B cell (primary cell): ENCODE results near the gene ZEB2. TPM values are rescaled to one million over a fixed set of nuclear protein-coding genes. Genes with fewer than 3 reads are reported as not detected.
A peak's percentile ranks its signal among the peaks of the same experiment; 100 is the strongest.

Source experiments
- ATAC-seq: fragments of 200-7000 bp; cut with Tn5 transposase; one replicate; pipeline ENCODE4 v1.10.0; 2021; ENCODE audit warnings: low read depth, mild to moderate bottlenecking, moderate number of reproducible peaks, moderate library complexity
- CTCF ChIA-PET: fragments of 350-600 bp; sonication (Branson Sonifier 250); formaldehyde crosslinking; loops from one replicate; lab custom pipeline; 2021; ENCODE audit warnings: antibody characterized with exemption, inconsistent platforms; lab: Charles Lee
- POLR2A ChIA-PET: fragments of 350-600 bp; sonication (Branson Sonifier 250); formaldehyde crosslinking; loops from one replicate; lab custom pipeline; 2021; ENCODE audit warnings: antibody characterized with exemption; lab: Charles Lee
- DNase-seq: peaks from one replicate; pipeline ENCODE4 v3.0.0; 2013
- H2AFZ ChIP-seq: 2 replicates; pipeline ENCODE4 v1.6.1; 2012; ENCODE audit warnings: mild to moderate bottlenecking, low read depth, low read length; ENCODE audit not compliant: insufficient read depth, poor library complexity, severe bottlenecking
- H3K27ac ChIP-seq, 2 donors: 1 replicate in 1 of 2; 2 replicates in 1 of 2; pipeline ENCODE4 v1.5.1; 2012 to 2013; ENCODE audit warnings: low read length in 2 of 2, mild to moderate bottlenecking in 2 of 2, moderate library complexity in 1 of 2
- H3K27me3 ChIP-seq, 4 experiments: fragments of 200-600 bp in 1 of 4; sonication (generic) in 1 of 4; replicated peaks in 1 of 4; 1 replicate in 2 of 4; 2 replicates in 2 of 4; pipeline versions ENCODE4 v1.6.1 to v1.7.0; 2013 to 2016; ENCODE audit warnings: low read length in 3 of 4, mild to moderate bottlenecking in 2 of 4, mixed read lengths in 1 of 4, moderate library complexity in 1 of 4; ENCODE audit not compliant: insufficient read depth in 4 of 4, control insufficient read depth in 3 of 4; ENCODE audit errors: control extremely low read depth in 1 of 4
- H3K36me3 ChIP-seq, 2 experiments: replicated peaks in 1 of 2; 1 replicate in 1 of 2; 2 replicates in 1 of 2; pipeline versions ENCODE4 v1.6.1 to v1.7.1; 2013; ENCODE audit warnings: low read length in 1 of 2; ENCODE audit not compliant: insufficient read depth in 2 of 2, control insufficient read depth in 1 of 2; ENCODE audit errors: control extremely low read depth in 1 of 2, extremely low read depth in 1 of 2
- H3K4me1 ChIP-seq, 2 donors: fragments of 200-600 bp in 1 of 2; sonication (generic) in 1 of 2; 1 replicate in 1 of 2; 2 replicates in 1 of 2; pipeline versions ENCODE4 v1.5.1 to v1.6.1; 2013 to 2017; ENCODE audit warnings: low read length in 2 of 2; ENCODE audit not compliant: control insufficient read depth in 2 of 2, insufficient read depth in 2 of 2
- H3K4me2 ChIP-seq: replicated peaks from 2 replicates; pipeline ENCODE3; 2012; ENCODE audit warnings: mild to moderate bottlenecking, low read depth, low read length; ENCODE audit not compliant: poor library complexity, severe bottlenecking
- H3K4me3 ChIP-seq, 5 experiments: fragments of 200-600 bp in 1 of 5; sonication (generic) in 1 of 5; 1 replicate in 3 of 5; 2 replicates in 2 of 5; pipeline versions ENCODE4 v1.5.1 to v1.7.0; 2011 to 2016; ENCODE audit warnings: low read length in 4 of 5, mild to moderate bottlenecking in 4 of 5, low read depth in 2 of 5, control low read depth in 1 of 5, moderate library complexity in 1 of 5; ENCODE audit not compliant: insufficient read depth in 1 of 5; ENCODE audit errors: control extremely low read depth in 1 of 5, extremely low read depth in 1 of 5
- H3K79me2 ChIP-seq: fragments of 200-600 bp; sonication (generic); one replicate; pipeline ENCODE4 v1.6.0; 2016; ENCODE audit warnings: low read length; ENCODE audit not compliant: control insufficient read depth, insufficient read depth
- H3K9ac ChIP-seq: fragments of 200-600 bp; sonication (generic); 2 replicates; pipeline ENCODE4 v1.6.1; 2017; ENCODE audit warnings: mild to moderate bottlenecking, low read length, moderate library complexity
- H3K9me3 ChIP-seq, 3 donors: one replicate each; pipeline versions ENCODE4 v1.6.1 to v1.7.1; 2013; ENCODE audit warnings: low read length in 2 of 3; ENCODE audit not compliant: control insufficient read depth in 2 of 3, insufficient read depth in 1 of 3; ENCODE audit errors: control extremely low read depth in 1 of 3
- H4K20me1 ChIP-seq: 2 replicates; pipeline ENCODE4 v1.6.0; 2012; ENCODE audit warnings: mild to moderate bottlenecking, low read length; ENCODE audit not compliant: insufficient read depth, control insufficient read depth, poor library complexity, severe bottlenecking
- H3K27ac Mint-ChIP-seq: one replicate; pipeline ENCODE4 v1.8.0; 2021; ENCODE audit warnings: mixed read lengths
- H3K27me3 Mint-ChIP-seq: one replicate; pipeline ENCODE4 v1.8.0; 2021; ENCODE audit warnings: mixed read lengths
- H3K4me1 Mint-ChIP-seq: one replicate; pipeline ENCODE4 v1.8.0; 2021; ENCODE audit warnings: mixed read lengths
- H3K4me3 Mint-ChIP-seq: one replicate; pipeline ENCODE4 v1.8.0; 2021; ENCODE audit warnings: mixed read lengths
- H3K9me3 Mint-ChIP-seq: one replicate; pipeline ENCODE4 v1.8.0; 2022; ENCODE audit warnings: mixed read lengths; ENCODE audit not compliant: insufficient read depth
- CTCF ChIP-seq: fragments of 200-600 bp; IDR thresholded peaks from one replicate; pipeline ENCODE4 v1.8.0; 2022; ENCODE audit warnings: antibody characterized with exemption, mild to moderate bottlenecking
- EZH2 ChIP-seq: IDR thresholded peaks from 2 replicates; pipeline ENCODE4 v1.6.1; 2012; ENCODE audit warnings: borderline replicate concordance, low read depth, mild to moderate bottlenecking, moderate library complexity, low read length; ENCODE audit not compliant: insufficient read depth, poor library complexity, severe bottlenecking
- WGBS: methylation state at CpG from one replicate; pipeline ENCODE4 v1.1.5; 2013; ENCODE audit warnings: missing lambda C conversion rate; ENCODE audit not compliant: insufficient coverage; 5-methylcytosine and 5-hydroxymethylcytosine counted together
- intact Hi-C: fragments of 100-400 bp; cut with micrococcal nuclease; formaldehyde crosslinking; loops from one replicate; pipeline ENCODE4 v1.10.0; 2022
- polyA plus RNA-seq: library from polyadenylated mRNA; depleted of rRNA; stranded (reverse); fragments of >200 nt; gene quantifications from 2 replicates; pipeline ENCODE4 v1.2.3, GENCODE V29; 2012
- total RNA-seq, 2 donors: library from RNA; stranded (reverse); fragments of 120-200 nt in 1 of 2; gene quantifications; 1 replicate in 1 of 2; 2 replicates in 1 of 2; pipeline versions ENCODE4 v1.2.3 to v1.2.4, GENCODE V29; 2013 to 2022

Gene ZEB2
- total and polyA plus RNA-seq, 2 donors (not counting 1 experiment from before 2014, with no cell fraction given) = 56.3 to 217 TPM

DNA sequence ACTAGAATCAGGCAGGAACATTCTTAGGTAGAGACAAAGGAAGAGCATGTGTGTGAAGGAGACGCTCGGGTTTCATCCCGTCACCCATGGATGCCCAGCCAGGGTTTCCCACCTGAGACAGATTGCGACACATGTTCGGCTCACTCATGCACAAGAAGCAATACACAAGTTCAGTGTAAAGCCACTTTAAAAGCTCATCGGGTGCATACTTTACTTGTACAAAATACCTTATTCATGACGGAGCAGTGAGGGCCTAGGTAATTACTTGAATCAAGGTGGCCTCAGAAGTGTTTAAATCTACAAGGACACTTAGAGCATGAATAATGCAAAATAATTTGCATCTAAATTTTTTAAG, 42.0 kb downstream of the ZEB2 start:
- intact Hi-C loops = no loop called here
- no peak overlapping the region for H3K4me2 ChIP-seq
- ATAC-seq = no peak

More for the DNA sequence above, 42.0 kb downstream of the ZEB2 start:
- peak overlapping the region; percentile 21 for H3K4me3 Mint-ChIP-seq
- peaks cover 72% of the 10 kb centered on the region for H3K4me1 Mint-ChIP-seq
- WGBS = 83% methylated on average over 5 of the region's 7 CpGs
- no peak for DNase-seq
- Histone ChIP-seq H3K9ac (no peak overlapping the region), H3K4me1 (peaks cover 31 to 41% of the 10 kb centered on the region in 2 donors), H3K9me3 (no peaks in the 10 kb centered on the region), H3K4me3 (no peak overlapping the region), H3K36me3 (peaks cover 6 to 24% of the 10 kb centered on the region in 2 experiments), H3K27ac (peak overlapping the region in 1 of 2 donors; percentile 20), H3K79me2 (peaks cover 90% of the 10 kb centered on the region), H2AFZ (no peak overlapping the region), H4K20me1 (peaks cover 87% of the 10 kb centered on the region), H3K27me3 (no peaks in the 10 kb centered on the region)
- ChIA-PET CTCF (interaction anchor here (0.5 to 1.8 kb wide), 4 partner anchors 29 to 234 kb away, joined by 3 to 7 read pairs (median 4); no protein-coding TSS in a partner anchor), POLR2A (no interaction called here)
- no peaks in the 10 kb centered on the region for H3K27me3 Mint-ChIP-seq
- no peaks in the 10 kb centered on the region for H3K9me3 Mint-ChIP-seq
- TF ChIP-seq CTCF (no peak), EZH2 (no peak)
- H3K27ac Mint-ChIP-seq = no peak overlapping the region
